Colon (tissue), 2 donors: ENCODE data around the gene MRRF.
"Not testable (repeated sequence)": the region's sequence is repeated elsewhere in the genome, so short reads cannot be mapped to it uniquely, and the experiment has no call there.

Experiments
- FAIRE-seq: peaks from 2 replicates; lab custom pipeline; 2012; peaks lifted over from hg19 to GRCh38; lab: Jason Lieb, UNC
- donor health status: control.
- donor health status: control.

The MRRF gene

DNA sequence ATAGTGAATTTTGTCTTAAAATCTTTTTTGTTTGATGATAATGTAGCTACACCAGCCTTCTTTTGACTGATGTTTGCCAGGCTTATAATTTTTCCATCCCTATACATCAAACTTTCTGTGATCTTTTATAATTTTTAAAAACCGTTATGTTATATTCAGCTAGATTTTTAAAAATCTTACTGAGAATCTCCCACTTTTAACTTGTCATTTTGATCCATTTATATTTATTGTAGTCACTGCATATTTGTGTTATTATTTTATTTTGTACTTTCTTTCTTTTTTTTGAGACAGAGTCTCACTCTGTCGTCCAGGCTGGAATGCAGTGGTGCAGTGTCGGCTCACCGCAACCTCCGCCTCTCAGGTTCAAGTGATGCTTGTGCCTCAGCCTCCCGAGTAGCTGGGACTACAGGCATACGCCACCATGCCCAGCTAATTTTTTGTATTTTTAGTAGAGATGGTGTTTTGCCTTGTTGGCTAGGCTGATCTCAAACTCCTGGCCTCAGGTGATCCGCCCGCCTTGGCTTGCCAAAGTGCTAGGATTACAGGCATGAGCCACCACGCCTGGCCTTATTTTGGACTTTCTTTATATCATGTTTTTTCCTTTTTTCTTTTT lies 12.7 kb downstream of the MRRF start:
- FAIRE-seq: no peak

GRCh38 chr9:122281368-122281767 lies 16.7 kb downstream of the MRRF start:
- no peak for FAIRE-seq

GRCh38 chr9:122286764-122287163 lies 22.1 kb downstream of the MRRF start:
- no peak for FAIRE-seq

- no peak for FAIRE-seq
These were observed 22.6 kb downstream of the MRRF start for GRCh38 chr9:122287214-122287720.

DNA sequence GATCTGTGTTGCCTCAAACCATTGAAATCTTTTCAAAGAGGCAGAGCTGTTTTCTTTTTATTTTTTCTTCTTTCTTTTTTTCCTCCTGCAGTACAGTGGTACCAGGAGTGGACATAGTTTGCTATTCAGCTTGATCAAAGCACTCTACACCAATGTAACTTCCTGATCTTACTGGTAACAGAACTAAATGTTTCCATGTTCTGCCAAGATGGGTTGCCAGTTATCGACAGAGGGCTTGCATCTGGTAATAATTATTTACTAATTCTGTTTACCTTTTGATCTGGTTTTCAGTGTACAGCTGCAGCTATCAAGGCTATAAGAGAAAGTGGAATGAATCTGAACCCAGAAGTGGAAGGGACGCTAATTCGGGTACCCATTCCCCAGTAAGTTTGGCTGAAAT lies 26.8 kb downstream of the MRRF start:
- FAIRE-seq: no peak

GRCh38 chr9:122294531-122294930 lies 29.8 kb downstream of the MRRF start:
- FAIRE-seq: no peak

DNA sequence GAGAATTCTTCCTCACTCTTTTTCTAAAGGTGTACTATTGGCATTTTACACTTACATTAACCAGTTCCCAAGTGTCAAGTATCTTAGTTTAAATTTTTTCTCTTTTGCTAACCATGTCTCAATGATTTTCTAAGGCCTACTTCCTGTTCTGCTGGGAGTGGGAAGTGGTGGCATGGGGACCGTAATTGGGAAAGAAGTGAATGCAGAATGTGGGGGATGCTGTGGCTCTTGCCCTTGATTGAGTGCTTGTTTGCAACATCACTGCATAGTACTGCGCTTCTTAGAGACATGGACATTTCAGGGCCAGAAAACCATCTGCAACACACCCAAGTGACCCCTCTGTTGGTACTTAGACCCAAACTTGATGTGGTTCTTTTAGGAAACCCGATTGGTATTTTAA lies 32.8 kb downstream of the MRRF start:
- no peak for FAIRE-seq

DNA sequence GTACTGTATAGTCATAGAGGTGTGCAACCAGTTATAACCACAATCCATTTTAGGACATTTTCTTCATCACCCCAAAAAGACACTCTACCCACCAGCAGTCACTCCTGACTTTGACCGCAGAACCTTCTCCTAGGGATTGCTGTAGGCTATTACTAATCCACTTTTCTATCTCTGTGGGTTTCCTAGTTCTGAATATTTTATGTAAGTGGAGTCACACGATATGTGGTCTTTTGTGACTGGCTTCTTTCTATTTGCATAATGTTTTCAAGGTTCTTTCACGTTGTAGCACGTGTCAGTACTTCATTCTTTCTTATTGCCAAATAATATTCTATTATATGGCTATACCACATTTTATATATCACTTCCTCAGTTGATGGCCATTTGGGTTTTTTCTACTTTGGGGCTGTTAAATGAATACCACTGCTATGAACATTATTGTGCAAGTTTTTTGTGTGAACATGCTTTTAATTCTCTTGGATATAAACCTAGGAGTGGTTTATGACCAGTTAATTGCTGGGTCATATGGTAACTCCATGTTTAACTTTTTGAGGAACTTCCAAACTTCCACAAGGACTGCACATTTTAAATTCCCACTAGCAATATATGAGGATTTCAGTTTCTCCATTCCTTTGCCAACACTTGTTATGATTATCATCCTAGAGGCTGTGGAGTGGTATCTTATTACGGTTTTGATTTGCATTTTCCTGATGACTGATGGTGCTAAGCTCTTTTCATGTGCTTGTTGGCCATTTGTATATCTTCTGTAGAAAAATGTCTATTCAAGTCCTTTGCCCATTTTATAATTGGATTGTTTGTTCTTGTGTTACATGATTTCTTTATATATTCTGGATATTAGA lies 37.8 kb downstream of the MRRF start:
- FAIRE-seq: no peak

GRCh38 chr9:122307061-122307460 lies 42.4 kb downstream of the MRRF start:
- no peak for FAIRE-seq

DNA sequence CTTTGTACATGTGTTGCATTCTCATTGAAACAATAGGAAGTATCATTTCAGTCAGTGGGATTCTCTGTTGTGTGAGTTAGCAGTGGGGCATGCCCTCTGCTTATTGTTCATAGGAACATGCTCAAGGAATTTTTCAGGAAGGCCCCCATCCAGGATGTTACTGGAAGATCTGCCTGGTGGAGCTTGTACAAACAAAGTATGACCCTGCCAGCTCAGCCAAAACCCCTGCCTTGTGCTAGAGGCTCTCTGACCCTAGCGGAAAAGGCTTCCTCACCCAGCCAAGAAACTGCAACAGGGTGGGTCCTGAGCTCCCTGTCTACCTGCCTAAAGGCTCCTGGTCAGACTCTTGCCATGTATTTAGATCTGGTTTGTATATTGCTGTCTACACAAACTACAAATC lies 43.2 kb downstream of the MRRF start:
- FAIRE-seq: no peak

DNA sequence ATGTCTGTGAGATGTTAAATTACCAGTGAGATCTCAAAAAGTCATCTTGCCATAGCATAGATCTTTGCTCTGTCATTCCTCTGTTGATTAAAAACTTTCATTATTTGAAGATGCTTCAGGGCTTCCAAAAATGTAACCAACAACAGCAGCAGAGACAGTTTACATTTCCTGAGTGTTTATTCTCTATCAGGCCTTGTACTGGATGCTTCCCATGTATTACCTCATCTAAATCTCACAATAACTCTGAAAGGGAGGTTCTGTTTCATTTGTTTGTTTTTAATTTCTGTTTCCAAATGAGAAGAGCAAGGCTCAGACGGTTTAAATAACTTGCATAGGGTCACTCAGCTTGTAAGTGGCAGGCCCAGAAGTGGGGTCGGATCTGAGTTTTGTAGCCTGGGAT lies 45.2 kb downstream of the MRRF start:
- no peak for FAIRE-seq

DNA sequence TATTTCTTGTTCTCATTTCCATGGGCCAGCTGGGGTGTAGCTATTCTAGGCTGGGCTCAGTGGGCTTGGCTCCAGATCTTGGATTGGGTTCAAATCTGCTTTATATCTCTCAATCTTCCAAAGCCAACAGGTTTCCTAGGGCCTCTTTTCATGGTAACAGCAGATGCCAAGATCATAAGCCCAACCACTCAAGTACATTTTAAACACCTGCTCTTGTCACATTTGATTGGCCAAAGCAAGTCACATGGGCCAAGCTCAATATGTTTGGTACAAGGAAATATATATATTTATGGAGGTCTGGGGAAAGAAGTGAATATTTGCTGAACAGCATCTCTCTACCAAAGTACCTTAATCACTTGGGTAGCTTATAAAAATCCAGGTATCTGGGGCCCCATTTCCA lies 49.5 kb downstream of the MRRF start:
- FAIRE-seq: no peak

- no peak for FAIRE-seq
These were observed 50.9 kb downstream of the MRRF start for GRCh38 chr9:122315534-122315933.

GRCh38 chr9:122318284-122318683 lies 53.6 kb downstream of the MRRF start:
- FAIRE-seq: no peak

- no peak for FAIRE-seq
These were observed 55.8 kb downstream of the MRRF start for GRCh38 chr9:122320413-122320881.

- no peak for FAIRE-seq
These were observed 57.9 kb downstream of the MRRF start for GRCh38 chr9:122322553-122322952.

GRCh38 chr9:122324665-122325064 lies 60.0 kb downstream of the MRRF start:
- FAIRE-seq: not testable (repeated sequence)

- FAIRE-seq: no peak
These were observed 60.4 kb downstream of the MRRF start for GRCh38 chr9:122325124-122325523.

- FAIRE-seq: no peak
These were observed 62.5 kb downstream of the MRRF start for GRCh38 chr9:122327175-122327574.

GRCh38 chr9:122329597-122329996 lies 64.9 kb downstream of the MRRF start:
- FAIRE-seq: no peak

- FAIRE-seq: not testable (repeated sequence)
These were observed 65.8 kb downstream of the MRRF start for GRCh38 chr9:122330466-122330865.

DNA sequence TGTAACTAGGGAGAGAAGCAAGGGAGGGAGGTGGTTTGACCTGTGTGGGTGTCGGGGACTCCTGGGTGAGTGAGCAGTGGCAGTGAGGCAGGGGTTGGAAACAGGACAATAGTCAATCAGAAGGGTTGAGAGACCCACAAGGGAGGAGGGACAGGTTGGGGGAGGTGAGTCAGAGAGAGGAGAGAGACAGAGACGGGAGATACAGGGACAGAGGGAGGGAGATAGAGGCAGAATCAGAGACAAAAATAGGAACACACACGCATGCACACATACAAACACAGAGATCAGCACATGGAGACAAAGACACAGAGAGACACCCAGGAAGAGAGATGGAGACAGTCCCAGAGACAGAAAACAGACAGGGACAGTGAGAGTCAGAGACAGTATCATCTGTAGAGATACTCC lies 66.8 kb downstream of the MRRF start:
- no peak for FAIRE-seq

GRCh38 chr9:122332083-122332482 lies 67.4 kb downstream of the MRRF start:
- no peak for FAIRE-seq

DNA sequence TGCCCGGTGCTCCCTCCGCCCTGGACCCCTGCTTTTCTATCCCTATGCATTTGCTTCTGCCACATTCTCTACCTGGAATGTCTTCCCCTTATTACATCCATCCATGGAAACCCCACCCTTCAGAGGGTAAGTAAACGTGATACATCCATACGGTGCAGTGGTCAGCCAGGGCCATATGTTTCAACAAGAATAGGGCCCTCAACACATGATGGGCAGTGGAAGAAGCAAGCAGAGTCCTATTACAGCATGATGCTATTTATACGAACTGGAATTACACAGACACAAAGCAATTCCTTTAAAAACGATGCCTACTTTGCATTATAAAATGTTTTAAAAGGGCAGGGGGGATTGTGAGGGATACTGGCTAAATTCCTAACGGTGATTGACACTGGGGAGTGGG lies 68.0 kb downstream of the MRRF start:
- FAIRE-seq: no peak
